HG03460 (cell line): Measurements from ENCODE around the gene AKAP13.
"Not testable (repeated sequence)": the region's sequence is repeated elsewhere in the genome, so short reads cannot be mapped to it uniquely, and the experiment has no call there.

Source experiments
- ATAC-seq: cut with Tn5 transposase; IDR thresholded peaks from one replicate; pipeline ENCODE4 v1.9.1; 2021; ENCODE audit not compliant: unreplicated experiment

Gene AKAP13

GRCh38 chr15:85380217-85380811 is at the start of gene AKAP13:
TSS of gene AKAP13 (plus strand) at chr15:85380603. CDS start at chr15:85485721, 105,118 bp downstream.
- peak; percentile 79 for ATAC-seq

GRCh38 chr15:85330901-85331588 is 49.4 kb upstream of the AKAP13 start:
- ATAC-seq: peak; percentile 66

GRCh38 chr15:85331655-85332285 is 48.6 kb upstream of the AKAP13 start:
- no peak for ATAC-seq

- no peak for ATAC-seq
Observed at GRCh38 chr15:85333132-85333831, 47.1 kb upstream of the AKAP13 start.

- no peak for ATAC-seq
Observed at GRCh38 chr15:85334241-85334640, 46.2 kb upstream of the AKAP13 start.

GRCh38 chr15:85335193-85335942 is 45.0 kb upstream of the AKAP13 start:
- ATAC-seq: no peak

GRCh38 chr15:85336880-85337279 is 43.5 kb upstream of the AKAP13 start:
- no peak for ATAC-seq

- no peak for ATAC-seq
Observed at GRCh38 chr15:85337425-85338074, 42.9 kb upstream of the AKAP13 start.

GRCh38 chr15:85340321-85340665 is 40.1 kb upstream of the AKAP13 start:
- ATAC-seq: no peak

GRCh38 chr15:85340852-85341251 is 39.6 kb upstream of the AKAP13 start:
- ATAC-seq: no peak

GRCh38 chr15:85342163-85342562 is 38.2 kb upstream of the AKAP13 start:
- ATAC-seq: not testable (repeated sequence)

- not testable (repeated sequence) for ATAC-seq
Observed at GRCh38 chr15:85343443-85343842, 37.0 kb upstream of the AKAP13 start.

- ATAC-seq: not testable (repeated sequence)
Observed at GRCh38 chr15:85344241-85344640, 36.2 kb upstream of the AKAP13 start.

- ATAC-seq: not testable (repeated sequence)
Observed at GRCh38 chr15:85344653-85345114, 35.7 kb upstream of the AKAP13 start.

GRCh38 chr15:85345196-85345918 is 35.0 kb upstream of the AKAP13 start:
- not testable (repeated sequence) for ATAC-seq

- ATAC-seq: not testable (repeated sequence)
Observed at GRCh38 chr15:85346462-85347084, 33.8 kb upstream of the AKAP13 start.

- ATAC-seq: not testable (repeated sequence)
Observed at GRCh38 chr15:85347264-85348047, 32.9 kb upstream of the AKAP13 start.

- not testable (repeated sequence) for ATAC-seq
Observed at GRCh38 chr15:85348048-85348766, 32.2 kb upstream of the AKAP13 start.
